Urothelium cell line (cell line): ENCODE results near the gene TSPEAR.
"Not testable (repeated sequence)": the region's sequence is repeated elsewhere in the genome, so short reads cannot be mapped to it uniquely, and the experiment has no call there.

Experiments
- DNase-seq: peaks from one replicate; pipeline ENCODE4 v3.0.0; 2011; ENCODE audit warnings: low spot score, mixed read lengths
- FAIRE-seq: peaks from 2 replicates; lab custom pipeline; 2011; peaks lifted over from hg19 to GRCh38; lab: Jason Lieb, UNC

TSPEAR gene

DNA sequence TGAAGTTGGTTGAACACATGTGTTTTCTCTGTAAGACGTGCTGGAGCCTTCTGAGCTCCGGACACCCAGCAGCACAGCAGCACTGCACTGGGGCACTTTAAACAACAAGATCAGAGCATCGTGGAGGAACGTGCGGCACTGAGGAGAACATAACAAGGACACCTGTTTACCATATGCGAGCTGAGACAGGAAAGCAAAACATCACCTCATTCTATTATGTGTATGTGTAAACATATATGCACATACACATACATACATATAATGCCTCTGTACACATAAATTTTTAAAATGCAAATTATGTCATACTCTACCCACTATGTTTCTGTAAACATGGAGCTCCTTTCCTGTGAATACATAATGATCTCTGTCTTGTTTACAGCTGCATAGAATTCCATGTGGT, 115.8 kb downstream of the TSPEAR start:
- DNase-seq (no peak), FAIRE-seq (no peak)

DNA sequence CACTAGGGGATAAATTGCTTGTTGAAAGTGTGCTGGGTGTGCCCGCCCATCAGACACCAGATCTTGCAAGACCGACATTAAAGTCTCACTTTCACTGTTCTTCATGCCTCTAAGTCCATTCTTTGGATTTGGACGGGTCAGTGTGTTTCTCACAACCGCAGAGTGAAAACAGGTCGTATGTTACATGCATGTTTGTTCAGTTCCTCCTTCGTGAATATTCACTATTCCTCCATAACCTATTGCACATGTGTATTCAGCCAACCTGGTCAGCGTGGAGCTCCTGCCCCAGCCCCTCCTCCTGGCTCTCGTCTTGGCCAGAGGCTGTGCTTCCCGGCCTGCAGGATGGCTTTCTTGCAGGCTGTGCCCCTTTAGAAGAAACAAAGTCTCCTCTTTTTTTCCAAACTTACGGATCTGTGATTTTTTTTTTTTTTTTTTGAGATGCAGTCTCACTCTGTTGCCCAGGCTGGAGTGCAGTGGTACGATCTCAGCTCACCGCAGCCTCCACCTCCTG, 116.9 kb downstream of the TSPEAR start:
- no peak for DNase-seq
- no peak for FAIRE-seq

DNA sequence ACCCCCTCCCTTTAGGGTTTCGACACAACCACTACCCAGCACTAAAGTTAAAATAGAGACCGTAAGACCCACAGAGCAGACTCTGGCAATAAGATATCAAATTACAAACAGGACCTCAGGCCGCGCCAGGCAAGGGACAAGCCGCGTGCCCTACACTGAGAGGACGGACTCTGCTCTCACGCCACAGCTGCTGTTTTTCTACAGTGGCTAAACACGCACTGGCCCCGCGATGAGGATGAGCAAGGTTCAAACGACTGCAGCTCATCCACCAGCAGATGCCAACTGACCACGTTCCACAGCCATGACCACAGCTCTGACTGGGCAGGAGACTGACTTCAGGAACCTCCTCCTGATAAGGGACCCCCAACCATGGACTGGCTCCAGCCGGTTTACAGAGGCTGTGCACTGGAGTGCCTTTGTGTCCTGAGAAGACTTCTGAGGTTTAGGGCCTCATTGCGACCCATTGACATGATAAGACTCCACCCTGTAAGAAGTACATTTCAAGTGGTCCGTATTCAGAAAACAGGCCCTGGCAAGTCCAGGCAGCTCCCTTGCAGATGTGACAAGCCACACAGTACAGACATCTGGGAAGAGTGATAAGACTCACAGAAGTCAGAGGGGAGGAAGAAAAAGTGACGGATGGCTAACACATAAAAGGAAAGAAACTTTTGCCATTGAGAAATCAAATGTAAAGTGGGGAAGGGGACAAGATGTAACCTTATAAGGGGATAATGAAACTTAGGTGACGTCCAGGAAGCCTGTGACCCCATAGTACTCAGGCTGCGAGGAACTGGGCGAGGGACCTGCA, 117.6 kb downstream of the TSPEAR start:
- DNase-seq (no peak), FAIRE-seq (no peak)

DNA sequence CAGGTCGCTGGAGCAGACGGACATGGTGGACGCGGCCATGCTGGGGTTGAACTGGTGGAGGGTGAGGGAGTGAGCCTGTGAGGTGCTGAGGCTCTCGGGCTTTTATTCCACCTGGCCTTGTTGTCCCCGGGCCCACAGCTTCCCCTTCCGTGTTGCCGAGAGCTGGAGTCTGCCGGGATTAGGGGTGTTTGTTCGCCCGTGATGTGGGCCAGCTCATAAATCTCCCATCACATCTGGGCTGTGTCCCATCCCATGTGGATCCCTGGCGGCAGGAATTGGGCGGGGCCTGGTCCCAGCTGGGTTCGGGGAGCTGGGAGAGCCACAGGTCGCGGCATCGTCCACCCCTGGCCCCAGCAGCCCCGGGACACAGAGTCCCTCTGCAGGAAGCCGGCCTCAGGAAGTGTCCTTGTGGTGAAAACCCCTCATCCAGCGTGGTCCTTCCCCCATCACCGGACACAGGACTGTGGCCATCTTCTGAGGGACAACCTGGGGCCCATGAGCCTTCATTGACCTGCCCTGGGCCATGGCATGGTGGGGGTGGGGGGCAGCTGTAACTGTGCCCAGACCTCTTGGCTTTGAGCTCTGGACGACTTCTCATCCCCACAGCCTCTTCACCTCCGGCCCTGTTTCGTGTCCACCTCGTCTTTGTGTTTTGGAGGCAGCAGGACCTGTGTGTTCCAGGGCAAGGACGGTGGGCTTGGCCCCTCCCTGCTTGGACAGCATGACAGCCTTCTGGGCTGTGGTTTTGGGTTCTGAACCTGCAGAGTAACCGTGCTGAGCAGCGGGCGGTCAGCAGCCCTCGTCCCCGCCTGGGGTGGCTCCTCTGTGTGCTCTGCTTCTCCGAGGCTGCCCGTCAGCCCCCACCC, 118.7 kb downstream of the TSPEAR start, which contains the start of gene KRTAP10-6:
Gene KRTAP10-6, minus strand, starts transcription at position 60 of the 866 bp plus-strand sequence. Its CDS starts 21 bp downstream, at position 39.
- no peak for DNase-seq
- FAIRE-seq, result no peak

DNA sequence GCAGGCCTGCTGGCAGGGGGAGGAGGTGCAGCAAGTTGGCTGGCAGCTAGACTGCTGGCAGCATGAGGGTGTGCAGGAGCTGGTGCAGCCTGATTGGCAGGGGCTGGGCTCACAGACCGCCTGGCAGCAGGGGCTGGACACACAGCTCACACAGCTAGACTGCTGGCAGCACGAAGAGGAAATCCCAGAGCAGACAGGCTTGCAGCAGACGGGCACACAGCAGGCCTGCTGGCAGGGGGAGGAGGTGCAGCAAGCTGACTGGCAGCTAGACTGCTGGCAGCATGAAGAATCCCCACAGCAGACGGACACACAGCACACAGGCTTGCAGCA, 119.6 kb downstream of the TSPEAR start:
- FAIRE-seq, DNase-seq: not testable (repeated sequence)

DNA sequence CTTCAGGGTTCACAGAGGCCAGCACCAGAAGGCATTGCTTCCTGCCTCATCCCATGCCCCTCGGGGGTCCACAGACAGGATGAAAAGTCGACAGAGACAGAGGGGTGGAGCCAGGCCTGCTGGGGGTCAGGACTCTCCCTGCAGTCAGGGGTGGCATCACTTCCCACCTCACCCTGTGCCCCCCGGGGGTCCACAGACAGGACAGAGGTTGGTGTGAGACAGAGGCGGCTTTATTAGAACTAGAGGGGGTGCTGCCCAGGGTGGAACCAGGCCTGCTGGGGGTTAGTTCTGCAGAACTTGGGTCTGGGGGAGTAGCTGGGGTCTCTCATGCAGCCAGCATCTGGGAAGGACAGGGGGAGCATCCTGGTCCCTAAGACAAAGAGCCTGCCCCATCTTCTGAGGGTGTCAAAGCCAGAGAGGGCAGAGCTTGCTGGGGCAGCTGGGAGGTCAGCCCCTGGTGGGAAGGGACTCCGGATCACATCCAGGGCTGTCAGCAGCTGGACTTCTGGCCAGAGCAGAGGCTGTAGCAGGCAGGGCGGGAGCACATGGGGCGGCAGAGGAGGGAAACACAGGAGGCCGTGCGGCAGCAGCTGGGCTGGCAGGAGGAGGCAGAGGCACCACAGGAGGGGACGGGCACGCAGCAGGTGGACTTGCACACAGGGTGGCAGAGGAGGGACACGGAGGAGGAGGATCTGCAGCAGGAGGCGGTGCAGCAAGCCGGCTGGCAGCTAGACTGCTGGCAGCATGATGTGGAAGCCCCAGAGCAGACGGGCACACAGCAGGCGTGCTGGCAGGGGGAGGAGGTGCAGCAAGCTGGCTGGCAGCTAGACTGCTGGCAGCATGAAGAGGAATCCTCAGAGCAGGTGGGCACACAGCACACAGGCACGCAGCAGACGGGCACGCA, 120.2 kb downstream of the TSPEAR start:
- DNase-seq, FAIRE-seq: not testable (repeated sequence)

DNA sequence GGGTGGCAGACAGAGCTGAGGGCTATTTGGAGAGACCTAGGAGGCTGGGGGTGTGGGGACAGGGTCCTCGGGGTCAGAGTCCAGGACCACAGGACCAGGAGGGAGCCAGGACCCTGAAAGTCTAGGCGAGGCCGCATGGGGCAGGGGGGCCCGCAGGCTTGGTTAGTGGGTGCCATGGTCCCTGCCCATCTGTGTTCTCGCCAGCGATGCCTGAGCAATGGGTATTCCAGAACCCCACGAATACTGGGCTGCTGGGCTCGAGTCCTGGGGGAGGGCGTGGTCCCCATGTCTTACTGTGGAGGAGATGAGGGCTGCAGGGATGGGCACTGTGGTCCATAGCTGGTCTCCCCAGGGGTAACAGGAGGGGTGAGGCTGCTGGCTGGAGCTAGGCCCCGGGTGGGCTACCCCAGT, 121.1 kb downstream of the TSPEAR start:
- no peak for DNase-seq
- FAIRE-seq, result no peak

DNA sequence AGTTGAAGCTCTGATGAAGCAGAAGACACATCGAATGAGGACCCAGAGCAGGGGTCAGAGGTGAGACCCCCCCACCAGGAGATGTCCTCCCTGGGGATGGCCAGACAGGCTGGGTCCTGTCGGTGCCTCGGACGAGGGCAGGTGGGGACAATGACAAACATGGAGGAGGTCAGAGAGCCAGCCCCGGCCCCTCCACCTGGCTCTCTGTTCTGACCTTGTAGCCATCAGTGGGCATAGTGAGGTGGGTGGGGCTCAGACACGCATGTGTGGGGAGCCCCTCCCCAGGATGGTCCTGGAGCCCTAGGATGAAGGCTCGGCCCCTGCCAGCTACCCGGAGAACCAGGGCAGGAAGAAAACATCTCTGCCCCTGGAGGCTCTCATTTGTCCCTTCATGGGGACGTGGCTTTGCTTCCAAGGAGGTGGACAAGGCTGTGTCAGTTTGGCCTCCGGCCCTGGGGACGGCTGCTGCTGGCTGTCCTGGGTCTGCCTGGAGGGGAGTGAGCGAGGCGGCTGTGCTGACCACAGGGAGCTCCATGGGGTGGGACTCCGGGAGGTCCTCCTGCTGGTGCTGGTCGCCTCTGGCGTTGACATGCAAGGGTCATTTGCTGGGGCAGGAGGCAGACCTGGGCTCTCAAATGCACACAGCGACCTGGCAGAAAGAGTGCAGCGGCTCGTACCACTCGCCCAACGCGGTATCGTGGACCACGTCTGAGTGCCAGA, 121.6 kb downstream of the TSPEAR start:
- DNase-seq, result no peak
- FAIRE-seq, result no peak

DNA sequence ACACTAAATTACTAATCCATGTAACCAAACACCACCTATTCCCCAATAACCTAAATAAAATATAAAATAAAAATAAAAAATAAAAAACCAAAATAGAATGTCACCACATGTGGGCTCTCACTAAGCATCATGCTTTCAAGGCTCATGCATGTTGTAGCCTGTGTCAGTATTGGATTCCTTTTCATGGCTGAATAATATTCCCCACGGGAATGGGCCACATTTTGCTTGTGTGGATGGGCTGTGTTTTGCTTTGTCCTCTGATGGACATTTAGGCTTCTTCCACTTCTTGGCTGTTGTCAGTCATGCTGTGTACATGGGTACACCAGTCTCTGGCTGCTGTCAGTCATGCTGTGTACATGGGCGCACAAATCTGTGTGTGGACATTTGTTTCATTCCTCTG, 122.3 kb downstream of the TSPEAR start:
- DNase-seq, result no peak
- no peak for FAIRE-seq

DNA sequence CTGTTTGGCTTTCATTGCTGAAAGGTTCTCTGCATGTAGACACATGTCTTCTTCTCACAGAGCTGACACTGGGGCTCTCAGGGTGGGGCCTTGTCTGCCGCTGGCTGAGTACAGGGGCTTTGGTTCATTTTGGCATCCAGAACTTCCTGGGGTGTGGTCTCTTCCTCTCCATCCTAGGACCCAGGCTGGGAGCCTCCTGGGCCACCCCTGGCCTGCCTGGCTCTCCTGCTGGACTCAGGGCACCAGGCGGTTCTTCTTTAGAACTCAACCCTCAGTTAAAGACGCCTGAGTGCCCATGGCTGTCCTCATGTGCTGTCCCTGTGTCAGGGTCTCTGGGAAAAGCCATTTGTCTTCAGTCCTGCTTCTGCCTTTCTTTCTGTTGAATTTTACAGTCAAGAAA, 125.5 kb downstream of the TSPEAR start:
- FAIRE-seq (no peak), DNase-seq (no peak)

DNA sequence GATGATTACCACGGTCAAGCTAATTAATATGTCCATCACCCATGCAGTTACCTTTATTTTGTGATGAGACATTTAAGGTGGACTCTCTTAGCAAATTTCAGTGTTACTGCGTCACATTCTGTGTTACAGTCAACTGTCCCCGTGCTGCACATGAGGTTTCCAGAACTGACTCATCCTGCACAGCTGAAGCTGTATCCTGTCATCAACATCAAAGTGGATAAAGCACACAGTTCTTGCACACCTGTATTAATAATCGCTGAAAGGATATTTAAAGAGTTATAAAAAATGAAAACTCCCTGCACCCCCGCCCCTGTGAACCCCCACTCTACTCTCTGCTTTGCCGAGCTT, 127.6 kb downstream of the TSPEAR start:
- DNase-seq, result no peak

DNA sequence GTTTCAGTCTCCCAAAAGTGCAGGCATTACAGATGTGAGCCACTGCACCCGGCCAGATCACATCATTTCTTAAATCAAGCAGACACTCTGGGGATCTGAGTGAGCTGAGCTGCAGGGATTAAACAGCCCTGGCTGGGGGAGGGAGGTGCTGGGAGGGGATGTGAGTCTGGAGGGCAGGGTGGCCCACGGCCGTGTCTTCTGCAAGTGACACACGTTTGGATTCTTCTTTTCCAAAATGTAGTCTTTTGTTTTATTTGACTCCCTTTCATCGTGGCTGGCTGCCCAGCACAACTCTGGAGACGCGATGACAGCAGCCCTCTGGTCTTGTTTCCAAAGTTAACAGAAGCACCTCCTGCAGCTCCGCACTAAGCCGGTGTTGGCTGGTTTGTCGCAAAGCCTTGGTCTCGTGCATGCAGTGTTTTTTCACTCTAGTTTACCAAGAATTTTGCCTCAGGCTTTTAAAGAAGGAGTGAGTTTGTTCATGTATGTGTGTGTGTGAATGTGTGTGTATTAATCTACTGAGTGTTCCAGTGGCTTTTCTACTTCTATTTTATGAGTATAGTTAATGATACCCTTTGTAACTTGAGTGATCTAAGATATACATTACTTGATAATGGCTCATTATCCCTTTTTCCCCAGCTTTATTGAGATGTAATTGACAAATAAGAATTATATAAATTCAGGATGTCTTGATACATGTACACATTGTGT, 128.1 kb downstream of the TSPEAR start:
- FAIRE-seq, result no peak
- DNase-seq, result no peak

More for the DNA sequence above, 127.6 kb downstream of the TSPEAR start:
- no peak for FAIRE-seq

DNA sequence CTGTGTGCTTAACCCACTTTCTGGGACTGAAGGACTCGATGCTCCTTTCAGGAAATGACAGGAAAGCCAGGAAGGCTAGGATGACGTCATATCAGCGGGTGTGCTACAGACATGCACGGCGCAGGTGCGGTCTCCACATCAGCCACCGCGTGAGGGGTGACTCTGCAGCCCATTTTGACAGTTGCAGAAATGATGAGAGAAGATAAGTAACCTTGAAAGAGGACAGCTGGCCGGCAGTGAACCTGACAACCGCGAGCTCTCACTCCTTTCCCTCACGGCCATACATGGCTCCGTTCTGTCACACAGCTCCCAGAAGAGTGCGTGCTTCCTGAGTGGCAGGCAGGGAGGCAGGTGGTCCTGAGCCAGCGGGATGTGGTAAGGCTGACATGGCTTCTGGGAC, 129.3 kb downstream of the TSPEAR start:
- DNase-seq (no peak), FAIRE-seq (no peak)

DNA sequence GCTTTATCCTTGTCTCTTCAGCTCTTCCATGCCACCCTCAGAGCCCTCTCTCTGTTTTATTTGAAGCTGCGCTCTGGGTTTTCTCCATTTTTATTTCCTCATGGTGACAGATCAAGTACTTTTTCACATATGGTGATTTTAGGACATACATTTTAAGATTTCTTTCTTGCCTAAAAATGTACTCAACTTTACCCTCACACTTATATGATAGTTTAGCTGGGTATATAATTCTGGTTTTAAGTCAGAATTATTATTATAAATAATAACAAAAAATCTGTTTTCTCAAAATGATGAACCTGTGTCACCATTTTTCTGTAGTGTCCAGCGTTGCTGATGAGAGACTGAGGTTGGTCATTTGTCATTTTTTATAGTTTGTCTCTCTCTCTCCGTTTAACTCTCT, 130.2 kb downstream of the TSPEAR start:
- FAIRE-seq (no peak), DNase-seq (no peak)

DNA sequence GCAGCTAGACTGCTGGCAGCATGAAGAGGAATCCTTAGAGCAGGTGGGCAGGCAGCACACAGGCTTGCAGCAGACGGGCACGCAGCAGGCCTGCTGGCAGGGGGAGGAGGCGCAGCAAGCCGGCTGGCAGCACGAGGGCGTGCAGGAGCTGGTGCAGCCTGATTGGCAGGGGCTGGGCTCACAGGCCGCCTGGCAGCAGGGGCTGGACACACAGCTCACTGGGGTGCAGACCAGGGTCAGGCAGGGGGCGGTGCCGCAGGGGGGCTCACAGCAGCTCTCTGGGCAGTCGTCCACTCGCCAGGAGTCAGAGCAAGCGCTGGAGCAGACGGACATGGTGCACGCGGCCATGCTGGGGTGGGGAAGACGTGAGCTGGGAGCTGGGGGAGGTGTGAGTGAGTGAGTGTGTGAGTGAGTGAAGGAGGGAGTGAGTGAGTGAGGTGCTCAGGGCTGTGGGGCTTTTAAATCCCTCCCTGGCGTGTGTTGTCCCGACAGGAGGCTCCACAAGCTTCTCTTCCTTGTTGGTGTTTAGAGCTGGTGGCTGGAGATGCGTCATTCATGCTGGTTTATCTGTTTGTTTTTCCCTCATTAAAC, 131.0 kb downstream of the TSPEAR start, which contains the start of gene KRTAP10-5:
Gene KRTAP10-5, minus strand, starts transcription at position 374 of the 591 bp plus-strand sequence. Its CDS starts 26 bp downstream, at position 348.
- DNase-seq, FAIRE-seq: not testable (repeated sequence)

DNA sequence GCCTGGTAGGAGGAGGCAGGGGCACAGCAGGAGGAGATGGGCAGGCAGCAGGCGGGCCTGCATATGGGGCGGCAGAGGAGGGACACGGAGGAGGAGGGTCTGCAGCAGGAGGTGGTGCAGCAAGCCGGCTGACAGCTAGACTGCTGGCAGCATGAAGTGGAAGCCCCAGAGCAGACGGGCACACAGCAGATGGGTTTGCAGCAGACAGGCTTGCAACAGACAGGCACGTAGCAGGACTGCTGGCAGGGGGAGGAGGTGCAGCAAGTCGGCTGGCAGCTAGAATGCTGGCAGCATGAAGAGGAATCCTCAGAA, 131.6 kb downstream of the TSPEAR start:
- FAIRE-seq, result peak; percentile 17
- DNase-seq, result no peak

DNA sequence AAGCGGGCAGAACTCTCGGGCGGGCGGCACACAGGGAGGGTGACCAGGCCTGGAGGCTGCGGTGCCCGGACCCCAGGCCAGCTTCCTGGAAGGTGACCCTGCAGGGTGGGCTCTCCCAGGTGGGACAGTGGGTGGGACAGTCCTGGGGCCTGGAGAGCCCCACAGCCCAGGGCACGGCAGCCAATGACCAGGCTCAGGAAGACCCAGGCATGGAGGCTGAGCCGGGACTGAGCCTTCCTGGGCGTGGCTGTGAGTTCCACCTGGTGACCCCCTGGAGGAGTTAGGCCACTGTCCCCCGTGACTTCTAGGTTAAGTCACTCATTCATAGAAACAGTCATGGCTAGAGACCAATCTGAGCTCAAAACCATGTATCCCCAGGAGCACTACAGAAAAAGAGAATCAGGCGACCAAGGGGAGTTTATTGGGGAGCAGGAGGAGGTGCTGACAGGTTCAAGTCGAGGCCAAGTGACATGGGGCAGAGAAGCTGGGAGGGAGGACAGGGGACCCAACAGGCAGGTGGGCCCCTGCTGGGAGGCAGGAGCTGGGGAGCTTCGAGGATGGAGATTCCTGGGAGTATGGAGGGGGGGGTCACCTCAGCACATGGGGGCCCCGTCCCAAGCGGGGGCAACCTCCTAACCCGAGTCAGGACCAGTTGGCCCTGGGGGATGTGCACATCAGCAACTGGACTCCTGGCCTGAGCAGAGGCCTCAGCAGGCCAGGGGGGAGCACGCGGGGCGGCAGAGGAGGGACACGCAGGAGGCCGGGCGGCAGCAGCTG, 132.1 kb downstream of the TSPEAR start:
- DNase-seq (no peak), FAIRE-seq (no peak)

DNA sequence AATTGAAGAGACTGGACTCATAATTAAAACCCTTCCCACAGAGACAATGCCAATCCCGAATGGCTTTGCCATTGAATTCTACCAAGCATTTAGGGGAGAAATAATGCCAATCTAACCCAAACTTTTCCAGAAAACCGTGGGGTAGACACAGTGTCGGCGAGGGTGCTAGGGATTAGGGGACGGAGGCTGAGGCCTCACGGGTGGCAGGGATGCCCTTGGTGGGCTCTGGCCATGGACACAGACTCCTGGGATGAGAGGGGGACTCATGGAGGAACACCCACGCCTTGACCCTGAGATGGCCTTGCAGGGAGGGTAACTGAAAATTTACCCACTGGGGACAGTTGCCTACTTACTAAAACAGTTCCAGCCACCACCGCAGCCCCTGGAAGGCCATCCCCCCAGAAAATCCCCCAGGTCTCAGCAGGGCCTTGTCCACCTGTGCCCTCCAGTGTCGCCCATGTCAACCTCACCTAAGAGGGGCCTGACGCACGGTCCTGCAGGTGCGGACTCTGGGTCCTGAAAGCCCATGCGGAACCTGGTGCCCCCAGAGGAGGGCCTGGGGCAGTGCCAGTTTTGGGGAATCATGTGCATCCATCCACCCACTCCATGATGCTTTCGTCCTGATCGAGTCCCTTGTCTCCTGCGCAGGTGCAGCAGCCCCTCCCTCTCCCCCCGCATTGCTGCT, 132.9 kb downstream of the TSPEAR start:
- DNase-seq, result no peak
- FAIRE-seq, result no peak
